Panc1 (cell line): ENCODE results near the gene GUCY1B1.

Source experiments
- POLR2AphosphoS5 ChIP-seq: IDR thresholded peaks from 2 replicates; pipeline ENCODE4 v1.6.1; 2012; ENCODE audit warnings: mild to moderate bottlenecking, low read depth, low read length, moderate library complexity
- REST ChIP-seq, 2 experiments: IDR thresholded peaks; 2 replicates each; pipeline ENCODE4 v1.6.1; 2011 to 2012; ENCODE audit warnings: low read depth in 2 of 2, control low read depth in 1 of 2, low read length in 1 of 2, mild to moderate bottlenecking in 1 of 2, moderate library complexity in 1 of 2; ENCODE audit not compliant: insufficient read depth in 1 of 2
- SIN3A ChIP-seq: IDR thresholded peaks from 2 replicates; pipeline ENCODE4 v1.6.1; 2012; ENCODE audit warnings: low read depth, mild to moderate bottlenecking, low read length, moderate library complexity, borderline replicate concordance; ENCODE audit not compliant: insufficient read depth
- TCF7L2 ChIP-seq: IDR thresholded peaks from 2 replicates; pipeline ENCODE4 v1.6.1; 2011; ENCODE audit warnings: mild to moderate bottlenecking, low read depth, low read length, inconsistent platforms
- TF ChIP-seq, protein P1 (sequence below): fragments of 450-650 bp; IDR thresholded peaks from 2 replicates; pipeline ENCODE4 v1.5.1; 2017; ENCODE audit warnings: mild to moderate bottlenecking

DNA sequence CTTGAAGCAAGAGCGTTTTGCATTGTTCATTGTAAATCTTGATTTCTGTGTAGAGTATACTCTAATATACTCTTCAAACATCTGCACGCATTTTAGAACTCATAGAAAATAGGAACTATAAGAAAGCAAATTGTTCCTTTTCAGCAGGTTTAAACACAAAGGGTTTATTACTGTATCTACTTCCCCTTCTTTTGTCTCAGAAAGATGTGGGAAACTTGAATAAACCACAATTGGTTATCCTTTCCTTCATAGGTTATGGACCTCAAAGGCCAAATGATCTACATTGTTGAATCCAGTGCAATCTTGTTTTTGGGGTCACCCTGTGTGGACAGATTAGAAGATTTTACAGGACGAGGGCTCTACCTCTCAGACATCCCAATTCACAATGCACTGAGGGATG is 46.0 kb upstream of the GUCY1B1 start:
- TF ChIP-seq, protein P1, sequence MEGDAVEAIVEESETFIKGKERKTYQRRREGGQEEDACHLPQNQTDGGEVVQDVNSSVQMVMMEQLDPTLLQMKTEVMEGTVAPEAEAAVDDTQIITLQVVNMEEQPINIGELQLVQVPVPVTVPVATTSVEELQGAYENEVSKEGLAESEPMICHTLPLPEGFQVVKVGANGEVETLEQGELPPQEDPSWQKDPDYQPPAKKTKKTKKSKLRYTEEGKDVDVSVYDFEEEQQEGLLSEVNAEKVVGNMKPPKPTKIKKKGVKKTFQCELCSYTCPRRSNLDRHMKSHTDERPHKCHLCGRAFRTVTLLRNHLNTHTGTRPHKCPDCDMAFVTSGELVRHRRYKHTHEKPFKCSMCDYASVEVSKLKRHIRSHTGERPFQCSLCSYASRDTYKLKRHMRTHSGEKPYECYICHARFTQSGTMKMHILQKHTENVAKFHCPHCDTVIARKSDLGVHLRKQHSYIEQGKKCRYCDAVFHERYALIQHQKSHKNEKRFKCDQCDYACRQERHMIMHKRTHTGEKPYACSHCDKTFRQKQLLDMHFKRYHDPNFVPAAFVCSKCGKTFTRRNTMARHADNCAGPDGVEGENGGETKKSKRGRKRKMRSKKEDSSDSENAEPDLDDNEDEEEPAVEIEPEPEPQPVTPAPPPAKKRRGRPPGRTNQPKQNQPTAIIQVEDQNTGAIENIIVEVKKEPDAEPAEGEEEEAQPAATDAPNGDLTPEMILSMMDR: no peak
- TF ChIP-seq REST (IDR thresholded peaks at IDR 0.05; ENCODE audit: insufficient read depth in 1 of 2, low read depth in 2 of 2, low read length in 1 of 2) (no peak), POLR2AphosphoS5 (no peak), TCF7L2 (no peak), SIN3A (no peak)
